Calu3 (cell line): ENCODE results near the gene ZNF844. TPM values are rescaled to one million over a fixed set of nuclear protein-coding genes. Genes with fewer than 3 reads are reported as not detected.

Source experiments
- BruUV-seq: library from RNA; stranded (reverse); fragments of 400-500 nt; replicated peaks from 2 replicates; lab custom pipeline; 2021; lab: Mats Ljungman, UMichigan
- CTCF ChIA-PET: fragments of 300-600 bp; sonication (Branson Sonifier 250); formaldehyde crosslinking; loops from one replicate; lab custom pipeline; 2022; ENCODE audit warnings: antibody characterized with exemption; lab: Charles Lee
- DNase-seq: peaks from one replicate; pipeline ENCODE4 v3.0.0; 2022
- H3K27ac Mint-ChIP-seq: one replicate; pipeline ENCODE4 v1.8.0; 2022; ENCODE audit warnings: mixed read lengths; ENCODE audit not compliant: unreplicated experiment
- H3K27me3 Mint-ChIP-seq: one replicate; pipeline ENCODE4 v1.8.0; 2022; ENCODE audit warnings: mixed read lengths; ENCODE audit not compliant: unreplicated experiment
- H3K36me3 Mint-ChIP-seq: one replicate; pipeline ENCODE4 v1.8.0; 2022; ENCODE audit warnings: mild to moderate bottlenecking, moderate library complexity, mixed read lengths; ENCODE audit not compliant: insufficient read depth, unreplicated experiment
- H3K4me1 Mint-ChIP-seq: one replicate; pipeline ENCODE4 v1.8.0; 2022; ENCODE audit warnings: mild to moderate bottlenecking, low read depth, mixed read lengths; ENCODE audit not compliant: unreplicated experiment
- H3K4me3 Mint-ChIP-seq: one replicate; pipeline ENCODE4 v1.8.0; 2022; ENCODE audit warnings: mild to moderate bottlenecking, low read depth, moderate library complexity, mixed read lengths; ENCODE audit not compliant: unreplicated experiment
- H3K9me3 Mint-ChIP-seq: one replicate; pipeline ENCODE4 v1.8.0; 2022; ENCODE audit warnings: low read depth, mixed read lengths; ENCODE audit not compliant: unreplicated experiment
- CTCF ChIP-seq: fragments of 200-600 bp; IDR thresholded peaks from one replicate; pipeline ENCODE4 v1.8.0; 2022; ENCODE audit warnings: antibody characterized with exemption; ENCODE audit not compliant: unreplicated experiment
- intact Hi-C: fragments of 100-400 bp; cut with micrococcal nuclease; formaldehyde crosslinking; loops from one replicate; pipeline ENCODE4 v1.10.0; 2022; ENCODE audit not compliant: unreplicated experiment
- total RNA-seq: library from RNA; stranded (reverse); gene quantifications from 2 replicates; pipeline ENCODE4 v1.2.3, GENCODE V29; 2022

Gene ZNF844
- total RNA-seq, 1 experiment from 2014 or later: not detected

GRCh38 chr19:12090807-12091206 lies 26.3 kb downstream of the ZNF844 start:
- CTCF ChIA-PET: interaction anchor here (0.6 kb wide), 2 partner anchors 89 to 316 kb away, joined by 4 to 5 read pairs; no protein-coding TSS in a partner anchor
- BruUV-seq: no TSS peak
- Mint-ChIP-seq H3K27ac (no peak overlapping the region), H3K4me1 (no peaks in the 10 kb centered on the region), H3K27me3 (no peaks in the 10 kb centered on the region), H3K9me3 (peaks cover 12% of the 10 kb centered on the region), H3K4me3 (no peak overlapping the region), H3K36me3 (no peaks in the 10 kb centered on the region)
- intact Hi-C loops: no loop called here
- no peak for TF ChIP-seq CTCF
- no peak for DNase-seq

GRCh38 chr19:12092065-12092867 lies 27.7 kb downstream of the ZNF844 start:
- no peaks in the 10 kb centered on the region for H3K36me3 Mint-ChIP-seq
- no peak for TF ChIP-seq CTCF
- no peak overlapping the region for H3K4me3 Mint-ChIP-seq
- no TSS peak for BruUV-seq
- H3K4me1 Mint-ChIP-seq: no peaks in the 10 kb centered on the region
- intact Hi-C loops: no loop called here
- no peak for DNase-seq
- H3K27ac Mint-ChIP-seq: no peak overlapping the region
- CTCF ChIA-PET: no interaction called here
- H3K27me3 Mint-ChIP-seq: no peaks in the 10 kb centered on the region
- H3K9me3 Mint-ChIP-seq: peaks cover 15% of the 10 kb centered on the region

- no TSS peak for BruUV-seq
- intact Hi-C loops: no loop called here
- no peak for TF ChIP-seq CTCF
- H3K9me3 Mint-ChIP-seq: peaks cover 17% of the 10 kb centered on the region
- H3K27me3 Mint-ChIP-seq: no peaks in the 10 kb centered on the region
- CTCF ChIA-PET: no interaction called here
- no peak for DNase-seq
- H3K36me3 Mint-ChIP-seq: no peaks in the 10 kb centered on the region
- no peak overlapping the region for H3K4me3 Mint-ChIP-seq
- H3K27ac Mint-ChIP-seq: no peak overlapping the region
- H3K4me1 Mint-ChIP-seq: no peaks in the 10 kb centered on the region
These were observed 28.4 kb downstream of the ZNF844 start for GRCh38 chr19:12092956-12093355.

- H3K4me3 Mint-ChIP-seq: no peak overlapping the region
- intact Hi-C loops: no loop called here
- H3K9me3 Mint-ChIP-seq: peaks cover 19% of the 10 kb centered on the region
- no peak overlapping the region for H3K27ac Mint-ChIP-seq
- CTCF ChIA-PET: no interaction called here
- no peak for TF ChIP-seq CTCF
- H3K36me3 Mint-ChIP-seq: no peaks in the 10 kb centered on the region
- no peaks in the 10 kb centered on the region for H3K27me3 Mint-ChIP-seq
- no peaks in the 10 kb centered on the region for H3K4me1 Mint-ChIP-seq
- BruUV-seq: no TSS peak
- no peak for DNase-seq
These were observed 29.2 kb downstream of the ZNF844 start for GRCh38 chr19:12093777-12094176.
